Gastroesophageal sphincter (tissue), 3 donors: ENCODE measurements around the gene MON1B.

Source experiments
- CTCF ChIP-seq, 4 experiments: fragments of 200-600 bp in 2 of 4; fragments of 450-650 bp in 2 of 4; sonication (generic) in 1 of 4; IDR thresholded peaks; one replicate each; pipeline ENCODE4 v1.5.1; 2017 to 2019; ENCODE audit warnings: antibody characterized with exemption in 4 of 4, mild to moderate bottlenecking in 2 of 4, moderate library complexity in 2 of 4
- POLR2AphosphoS5 ChIP-seq: sonication (generic); formaldehyde crosslinking; IDR thresholded peaks from one replicate; pipeline ENCODE4 v1.6.1; 2017; ENCODE audit warnings: antibody characterized with exemption

DNA sequence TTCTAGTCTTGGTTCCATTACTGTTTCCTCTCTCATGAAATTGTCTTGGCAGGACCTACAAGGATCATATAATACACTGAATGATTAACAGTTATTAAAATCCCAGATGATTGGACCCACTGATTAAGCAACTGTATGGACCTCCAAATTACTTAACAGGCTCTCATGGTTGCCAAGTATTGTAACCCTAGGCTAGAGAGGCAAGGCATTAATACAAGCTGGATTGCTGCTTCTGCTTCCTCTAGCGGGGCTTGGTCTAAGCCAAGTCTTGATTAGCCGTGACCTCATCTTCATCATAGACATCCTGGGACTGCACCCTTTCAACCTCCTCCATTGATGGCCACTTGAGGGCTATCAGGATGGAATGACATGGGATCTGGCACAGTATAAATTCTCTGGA, 55.2 kb downstream of the MON1B start:
- TF ChIP-seq CTCF (IDR thresholded peaks at IDR 0.05) (no peak), POLR2AphosphoS5 (no peak)
